ENCODE results near the gene NEUROG1. TPM values are rescaled to one million over a fixed set of nuclear protein-coding genes. Genes with fewer than 3 reads are reported as not detected.
"Not testable (repeated sequence)": the region's sequence is repeated elsewhere in the genome, so short reads cannot be mapped to it uniquely, and the experiment has no call there.

Gene NEUROG1
- total RNA-seq, 2 experiments from 2014 or later: not detected

DNA sequence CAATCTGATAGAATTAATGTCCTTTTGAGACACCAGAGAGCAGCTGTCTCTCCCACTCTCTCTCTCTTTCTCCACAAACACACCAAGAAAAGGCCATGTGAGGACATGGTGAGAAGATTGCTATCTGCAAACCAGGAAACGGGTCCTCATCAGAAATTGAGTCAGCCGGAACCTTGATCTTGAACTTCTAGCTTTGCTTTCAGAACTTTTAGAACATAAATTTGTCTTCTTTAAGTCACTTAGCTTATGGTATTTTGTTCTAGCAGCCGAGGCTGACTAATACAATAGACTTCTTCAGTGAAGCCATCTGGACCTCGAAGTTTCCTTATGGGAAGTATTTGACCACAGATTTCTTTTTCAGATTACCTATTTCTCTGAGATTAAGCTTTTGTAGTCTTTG, 18.1 kb downstream of the NEUROG1 start:
- Mint-ChIP-seq H3K27ac (no peak overlapping the region), H3K4me1 (no peaks in the 10 kb centered on the region), H3K36me3 (ENCODE audit: low read depth) (no peaks in the 10 kb centered on the region), H3K27me3 (peaks cover 37% of the 10 kb centered on the region), H3K9me3 (no peaks in the 10 kb centered on the region), H3K4me3 (no peak overlapping the region)
- ChIA-PET CTCF (interaction anchor here (0.6 to 1.3 kb wide), 2 partner anchors 49 to 919 kb away, joined by 4 to 5 read pairs; no protein-coding TSS in a partner anchor), POLR2A (no interaction called here)
- no peak for DNase-seq

DNA sequence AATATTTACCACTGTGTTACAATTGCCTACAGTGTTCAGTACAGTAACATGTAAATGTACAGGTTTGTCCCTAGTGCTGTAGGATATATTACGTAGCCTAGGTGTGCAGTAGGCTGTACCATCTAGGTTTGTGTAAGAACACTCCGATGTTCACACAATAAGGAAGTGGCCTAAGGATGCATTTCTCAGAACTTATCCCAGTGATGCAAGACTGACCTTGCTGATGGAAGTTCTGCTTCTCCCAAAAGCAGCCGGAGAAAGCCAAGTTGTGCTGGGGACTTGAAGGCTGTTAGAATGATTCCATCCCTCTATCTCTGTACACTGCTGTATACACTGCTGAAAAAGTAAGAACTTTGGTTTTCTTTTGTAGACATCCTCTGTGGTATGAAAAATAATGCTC, 21.6 kb downstream of the NEUROG1 start:
- peaks cover 37% of the 10 kb centered on the region for H3K27me3 Mint-ChIP-seq
- DNase-seq: no peak
- CTCF ChIA-PET: interaction anchor here (0.7 kb wide), 1 partner anchor 8 kb away, joined by 4 read pairs; no protein-coding TSS in a partner anchor
- H3K4me3 Mint-ChIP-seq: no peak overlapping the region
- H3K9me3 Mint-ChIP-seq: no peaks in the 10 kb centered on the region
- H3K27ac Mint-ChIP-seq: no peak overlapping the region
- POLR2A ChIA-PET: no interaction called here
- no peaks in the 10 kb centered on the region for H3K4me1 Mint-ChIP-seq
- H3K36me3 Mint-ChIP-seq (ENCODE audit: low read depth): no peaks in the 10 kb centered on the region

DNA sequence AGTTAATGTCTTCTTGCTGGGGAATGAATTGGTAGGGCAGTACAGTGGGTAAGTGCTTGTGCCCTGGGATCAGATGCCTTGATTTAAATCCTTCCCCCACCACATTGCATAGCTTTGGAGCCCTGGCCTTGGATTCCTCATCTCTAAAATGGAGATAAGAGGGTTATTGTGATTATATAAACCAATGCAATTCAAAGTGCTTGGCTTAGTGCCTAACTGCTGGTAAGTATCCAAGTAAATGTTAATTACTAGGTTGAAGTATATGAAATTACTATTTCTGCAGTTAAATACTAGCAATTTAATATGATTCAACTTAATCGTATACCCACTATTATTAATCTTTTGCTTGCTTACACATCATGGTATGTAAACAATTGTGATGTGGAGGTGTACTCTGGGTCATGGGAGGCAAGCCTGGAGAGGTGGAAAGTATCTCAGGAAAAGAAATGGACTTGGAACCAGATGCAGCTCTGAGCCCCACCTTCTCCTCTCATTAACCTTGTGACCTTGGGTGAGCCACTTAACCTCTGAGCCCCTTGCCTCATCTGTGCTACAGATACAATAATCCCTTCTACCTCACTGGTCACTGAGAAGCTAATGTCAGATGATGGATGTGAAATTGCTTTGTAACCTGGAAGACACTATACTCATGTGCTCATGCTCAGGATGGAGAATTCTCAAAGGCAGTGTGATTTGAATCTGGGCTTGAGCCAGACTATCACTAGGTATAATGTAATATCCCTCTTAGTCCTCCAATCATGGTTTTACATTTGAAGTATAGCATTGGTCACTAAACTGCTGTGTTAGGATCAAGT, 23.8 kb downstream of the NEUROG1 start:
- DNase-seq: no peak
- ChIA-PET CTCF (no interaction called here), POLR2A (no interaction called here)
- Mint-ChIP-seq H3K4me3 (no peak overlapping the region), H3K27me3 (peaks cover 43% of the 10 kb centered on the region), H3K9me3 (no peaks in the 10 kb centered on the region), H3K4me1 (no peaks in the 10 kb centered on the region), H3K27ac (no peak overlapping the region), H3K36me3 (ENCODE audit: low read depth) (no peaks in the 10 kb centered on the region)

DNA sequence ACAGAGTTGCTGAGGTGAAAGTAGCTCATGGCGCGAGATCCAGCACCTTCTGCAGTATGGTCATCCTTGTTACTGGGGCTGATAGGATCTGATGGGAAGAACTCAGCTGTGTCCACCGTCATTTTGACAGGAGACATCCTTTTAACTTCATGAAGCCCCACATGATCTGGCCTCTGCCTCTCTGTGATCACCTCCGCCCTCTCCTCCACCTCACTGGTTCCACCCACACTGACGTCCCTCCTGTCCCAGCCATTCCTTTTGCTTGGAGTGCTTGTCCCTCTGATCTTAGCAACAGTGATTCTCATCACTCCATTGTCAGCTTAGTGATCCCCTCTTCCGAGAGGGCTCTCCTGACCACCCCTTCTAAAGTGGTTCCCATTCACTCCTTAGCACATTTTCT, 25.8 kb downstream of the NEUROG1 start:
- Mint-ChIP-seq H3K36me3 (ENCODE audit: low read depth) (no peaks in the 10 kb centered on the region), H3K27ac (no peak overlapping the region), H3K27me3 (peaks cover 39% of the 10 kb centered on the region), H3K4me1 (no peaks in the 10 kb centered on the region), H3K9me3 (no peaks in the 10 kb centered on the region), H3K4me3 (no peak overlapping the region)
- ChIA-PET CTCF (interaction anchor here (1.4 kb wide), 1 partner anchor 48 kb away, joined by 6 read pairs; no protein-coding TSS in a partner anchor), POLR2A (no interaction called here)
- no peak for DNase-seq

DNA sequence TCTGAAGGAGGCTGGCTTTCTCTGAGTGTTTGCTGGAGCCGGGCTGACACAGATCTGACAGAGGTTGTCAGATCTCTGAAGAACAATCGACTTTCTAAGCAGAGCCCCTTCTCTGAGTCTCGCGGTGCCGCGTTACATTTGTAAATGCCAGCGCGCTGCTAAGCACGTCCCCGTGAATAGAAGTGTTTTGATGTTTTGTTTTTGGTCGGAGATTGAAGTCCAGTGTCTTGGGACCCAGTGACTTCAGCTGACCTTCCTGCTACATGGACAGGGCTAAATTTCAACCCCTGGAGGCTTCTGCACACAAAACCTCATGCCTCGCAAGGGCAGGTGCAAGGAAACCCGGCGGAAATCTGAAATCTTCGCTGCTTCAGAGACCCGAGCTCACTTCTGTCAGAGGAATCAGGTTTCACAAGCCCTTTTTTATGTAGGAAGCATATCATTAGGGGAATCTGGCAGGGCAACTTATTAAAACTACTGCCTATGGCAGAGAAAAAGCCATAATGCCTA, 27.2 kb downstream of the NEUROG1 start:
- Mint-ChIP-seq H3K4me3 (no peak overlapping the region), H3K4me1 (no peaks in the 10 kb centered on the region), H3K9me3 (no peaks in the 10 kb centered on the region), H3K36me3 (ENCODE audit: low read depth) (no peaks in the 10 kb centered on the region), H3K27ac (no peak overlapping the region), H3K27me3 (peaks cover 39% of the 10 kb centered on the region)
- POLR2A ChIA-PET: no interaction called here
- CTCF ChIA-PET: interaction anchor here (0.8 kb wide), 1 partner anchor 58 kb away, joined by 4 read pairs; no protein-coding TSS in a partner anchor
- DNase-seq: no peak

DNA sequence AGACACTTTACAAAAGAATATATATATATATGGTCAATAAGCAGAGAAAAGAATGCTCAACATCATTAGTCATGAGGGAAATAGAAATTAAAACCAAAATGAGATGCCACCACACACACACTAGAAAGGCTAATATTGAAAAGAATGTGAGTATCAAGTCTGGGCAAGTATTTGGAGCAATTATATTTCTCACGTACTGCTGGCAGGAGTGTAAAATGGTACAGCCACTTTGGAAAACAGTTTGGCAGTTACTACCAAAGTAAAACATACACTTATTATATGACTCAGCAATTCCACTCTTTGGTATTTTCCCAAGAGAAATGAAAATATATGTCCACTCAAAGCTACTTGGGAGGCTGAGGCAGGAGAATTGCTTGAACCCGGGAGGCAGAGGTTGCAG, 29.8 kb downstream of the NEUROG1 start:
- H3K27me3 Mint-ChIP-seq: peaks cover 44% of the 10 kb centered on the region
- no peak overlapping the region for H3K27ac Mint-ChIP-seq
- H3K4me1 Mint-ChIP-seq: no peaks in the 10 kb centered on the region
- H3K4me3 Mint-ChIP-seq: no peak overlapping the region
- H3K9me3 Mint-ChIP-seq: no peaks in the 10 kb centered on the region
- POLR2A ChIA-PET: no interaction called here
- H3K36me3 Mint-ChIP-seq (ENCODE audit: low read depth): no peaks in the 10 kb centered on the region
- CTCF ChIA-PET: interaction anchor here (0.6 kb wide), 2 partner anchors 21 to 71 kb away, joined by 3 to 5 read pairs; no protein-coding TSS in a partner anchor
- DNase-seq: no peak

DNA sequence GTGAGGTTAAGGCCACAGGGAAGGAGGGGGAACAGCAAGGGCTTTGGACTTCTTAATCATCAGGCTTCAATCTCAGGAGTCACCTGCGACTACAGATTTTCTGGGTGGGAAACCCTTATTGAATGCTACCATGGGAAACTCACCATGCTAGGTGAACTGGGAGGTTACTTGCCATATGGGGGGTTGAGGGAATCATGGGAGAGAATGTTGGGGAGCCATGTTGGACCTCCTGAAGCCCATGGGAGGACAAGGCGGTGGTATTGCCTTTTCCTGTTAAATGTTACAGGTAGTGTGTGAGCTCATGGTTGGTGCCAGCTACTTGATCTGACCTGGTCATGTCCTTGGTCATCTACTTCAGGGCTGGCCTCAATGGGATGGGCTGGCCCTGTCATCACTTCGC, 31.4 kb downstream of the NEUROG1 start:
- no peak overlapping the region for H3K4me3 Mint-ChIP-seq
- POLR2A ChIA-PET: no interaction called here
- peaks cover 34% of the 10 kb centered on the region for H3K27me3 Mint-ChIP-seq
- DNase-seq: no peak
- no peak overlapping the region for H3K27ac Mint-ChIP-seq
- H3K4me1 Mint-ChIP-seq: no peaks in the 10 kb centered on the region
- CTCF ChIA-PET: no interaction called here
- H3K36me3 Mint-ChIP-seq (ENCODE audit: low read depth): no peaks in the 10 kb centered on the region
- no peaks in the 10 kb centered on the region for H3K9me3 Mint-ChIP-seq

DNA sequence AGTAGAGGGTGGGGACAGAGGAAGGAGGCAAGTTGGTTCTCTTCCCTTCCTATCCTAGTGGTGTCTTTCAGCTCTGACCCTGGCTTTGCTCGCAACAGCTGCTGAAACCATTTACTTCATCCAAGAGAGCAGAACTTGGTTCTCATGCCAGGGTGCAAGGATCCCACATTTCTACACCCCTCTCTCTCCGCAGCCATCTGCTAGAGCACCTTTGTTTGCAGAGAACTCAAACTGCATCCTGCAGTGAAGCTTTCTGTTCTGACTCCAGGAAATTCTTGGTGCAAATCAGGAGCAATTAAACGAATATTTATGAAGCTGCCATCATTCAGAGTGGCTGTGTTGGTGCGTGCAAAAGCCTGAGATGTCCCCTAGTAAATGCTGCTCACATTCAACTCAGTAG, 31.9 kb downstream of the NEUROG1 start:
- no peak for DNase-seq
- Mint-ChIP-seq H3K27me3 (peaks cover 30% of the 10 kb centered on the region), H3K4me3 (no peak overlapping the region), H3K36me3 (ENCODE audit: low read depth) (no peaks in the 10 kb centered on the region), H3K9me3 (no peaks in the 10 kb centered on the region), H3K27ac (no peak overlapping the region), H3K4me1 (no peaks in the 10 kb centered on the region)
- CTCF ChIA-PET: no interaction called here
- POLR2A ChIA-PET: no interaction called here

DNA sequence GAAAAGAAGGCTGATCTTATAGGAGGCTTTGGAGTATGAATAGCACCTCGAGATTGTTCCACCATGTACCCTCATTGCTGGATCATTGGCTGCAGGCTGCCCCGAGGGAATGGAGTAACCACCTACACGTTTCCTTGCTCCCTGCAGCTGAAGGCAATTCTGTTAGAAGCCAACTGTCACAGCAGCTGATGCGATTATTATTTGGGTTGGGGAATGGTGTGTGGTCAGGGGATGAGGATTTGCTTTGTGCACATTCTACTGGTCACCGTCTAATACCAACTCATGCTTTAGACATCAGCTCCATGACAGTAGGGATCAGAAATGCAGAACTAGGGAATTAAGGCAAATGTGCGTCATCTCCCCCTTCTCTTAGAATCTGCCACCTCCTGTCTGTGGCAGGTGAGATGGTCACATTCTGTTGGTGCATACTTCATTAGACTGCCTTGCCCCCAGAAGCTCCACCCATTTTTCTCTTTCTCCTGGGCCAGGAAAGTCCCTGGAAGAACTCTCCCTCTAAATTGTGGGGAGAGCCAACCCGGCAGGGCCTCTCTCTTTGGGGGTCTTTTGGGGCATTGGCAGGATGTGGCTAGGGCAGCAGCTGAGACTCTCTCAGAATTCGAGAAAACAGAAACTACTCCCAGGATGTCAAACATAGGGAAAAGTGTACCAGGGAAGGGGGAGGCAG, 32.8 kb downstream of the NEUROG1 start:
- Mint-ChIP-seq H3K36me3 (ENCODE audit: low read depth) (no peaks in the 10 kb centered on the region), H3K27ac (no peak overlapping the region), H3K27me3 (peaks cover 27% of the 10 kb centered on the region), H3K4me3 (no peak overlapping the region), H3K9me3 (no peaks in the 10 kb centered on the region), H3K4me1 (no peaks in the 10 kb centered on the region)
- ChIA-PET POLR2A (no interaction called here), CTCF (interaction anchor here (0.7 to 1.5 kb wide), 4 partner anchors 37 to 58 kb away, joined by 3 read pairs; no protein-coding TSS in a partner anchor)
- no peak for DNase-seq

DNA sequence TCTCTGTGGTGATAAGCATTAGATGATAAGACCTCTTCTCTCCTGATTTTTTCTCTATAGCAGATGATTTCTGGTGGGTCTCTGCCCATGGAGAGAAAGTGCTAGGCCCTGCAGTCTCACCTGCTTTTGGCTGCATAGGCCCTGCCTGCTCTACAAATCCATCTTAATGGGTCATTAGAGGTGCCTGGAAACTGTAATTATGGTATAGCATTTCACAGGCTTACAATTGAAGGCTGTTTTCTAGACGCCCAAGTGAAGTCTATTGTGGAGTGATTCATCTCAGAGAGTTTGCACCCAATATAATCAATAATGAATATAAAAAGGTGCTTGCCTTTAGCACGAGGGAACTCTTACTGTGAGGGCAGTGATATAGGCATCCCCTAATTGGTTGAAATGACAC, 33.8 kb downstream of the NEUROG1 start:
- Mint-ChIP-seq H3K36me3 (ENCODE audit: low read depth) (no peaks in the 10 kb centered on the region), H3K9me3 (no peaks in the 10 kb centered on the region), H3K27me3 (peaks cover 24% of the 10 kb centered on the region), H3K27ac (no peak overlapping the region), H3K4me1 (no peaks in the 10 kb centered on the region), H3K4me3 (no peak overlapping the region)
- DNase-seq: no peak
- ChIA-PET POLR2A (no interaction called here), CTCF (interaction anchor here (0.7 to 1.5 kb wide), 4 partner anchors 36 to 59 kb away, joined by 3 read pairs; no protein-coding TSS in a partner anchor)

DNA sequence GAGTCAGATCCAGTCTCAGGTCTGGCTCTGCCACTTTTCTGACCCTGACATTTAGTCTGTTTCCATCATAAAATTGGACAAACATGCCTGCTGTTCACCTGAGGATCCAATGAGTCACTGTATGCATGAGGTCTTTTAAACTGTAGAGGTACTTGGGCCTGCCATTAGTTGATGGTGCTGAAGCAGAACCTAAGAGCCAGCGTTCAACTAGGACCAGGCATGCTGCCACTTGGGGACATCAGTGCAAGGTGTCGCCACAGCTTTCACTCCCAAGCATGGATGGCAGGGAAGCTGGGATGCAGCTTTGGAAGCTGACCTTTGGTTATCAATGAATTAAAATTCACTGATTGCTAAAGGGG, 37.1 kb downstream of the NEUROG1 start:
- ChIA-PET POLR2A (no interaction called here), CTCF (no interaction called here)
- DNase-seq: no peak
- no peaks in the 10 kb centered on the region for H3K36me3 Mint-ChIP-seq (ENCODE audit: low read depth)
- H3K9me3 Mint-ChIP-seq: no peaks in the 10 kb centered on the region
- H3K27ac Mint-ChIP-seq: no peak overlapping the region
- H3K4me3 Mint-ChIP-seq: no peak overlapping the region
- H3K4me1 Mint-ChIP-seq: peaks cover 3% of the 10 kb centered on the region
- H3K27me3 Mint-ChIP-seq: peaks cover 28% of the 10 kb centered on the region

DNA sequence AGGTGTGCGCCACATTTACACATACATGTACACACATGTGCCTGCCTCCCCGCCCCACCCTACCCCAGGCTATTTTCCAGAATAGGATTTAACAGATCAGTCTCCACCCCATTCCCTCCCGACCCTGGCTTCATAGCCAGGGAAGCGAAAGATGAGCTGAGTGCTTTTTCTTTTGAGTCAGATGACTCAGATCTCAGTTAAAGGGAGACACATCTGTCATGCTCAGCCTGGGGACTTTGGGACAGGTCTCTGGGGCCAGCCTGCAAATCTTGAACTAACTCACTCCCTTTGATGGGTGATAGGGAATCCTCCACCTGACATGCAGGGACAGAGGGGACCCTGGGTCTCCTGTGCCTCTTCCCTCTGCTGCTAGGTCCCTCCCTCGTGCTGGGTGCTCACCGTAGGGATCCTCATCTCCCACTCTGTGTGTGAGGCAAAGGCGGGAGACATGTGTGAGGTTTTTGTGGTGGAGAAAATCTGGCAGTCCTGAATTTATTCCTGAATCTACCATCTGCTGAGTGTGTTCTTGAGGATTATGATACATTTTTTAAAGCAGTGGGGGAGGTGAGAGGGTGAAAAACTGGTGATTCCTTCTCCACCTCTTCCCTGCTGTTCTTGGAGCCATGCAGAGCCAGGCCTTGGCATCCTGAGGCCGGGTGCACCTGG, 37.7 kb downstream of the NEUROG1 start:
- Mint-ChIP-seq H3K4me1 (peaks cover 4% of the 10 kb centered on the region), H3K4me3 (no peak overlapping the region), H3K36me3 (ENCODE audit: low read depth) (no peaks in the 10 kb centered on the region), H3K27ac (no peak overlapping the region), H3K27me3 (peaks cover 27% of the 10 kb centered on the region), H3K9me3 (no peaks in the 10 kb centered on the region)
- CTCF ChIA-PET: no interaction called here
- DNase-seq: no peak
- POLR2A ChIA-PET: no interaction called here

DNA sequence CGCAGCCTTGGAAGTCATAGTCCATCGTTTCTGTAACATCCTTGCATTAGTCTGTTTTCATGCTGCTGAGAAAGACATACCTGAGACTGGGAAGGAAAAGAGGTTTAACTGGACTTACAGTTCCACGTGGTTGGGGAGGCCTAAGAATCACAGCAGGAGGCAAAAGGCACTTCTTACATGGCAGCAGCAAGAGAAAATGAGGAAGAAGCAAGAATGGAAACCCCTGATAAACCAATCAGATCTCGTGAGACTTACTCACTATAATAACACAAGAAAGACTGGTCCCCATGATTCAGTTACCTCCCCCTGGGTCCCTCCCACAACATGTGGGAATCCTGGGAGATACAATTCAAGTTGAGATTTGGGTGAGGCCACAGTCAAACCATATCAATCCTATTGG, 40.2 kb downstream of the NEUROG1 start:
- CTCF ChIA-PET; H3K9me3 Mint-ChIP-seq; H3K4me3 Mint-ChIP-seq; DNase-seq; H3K4me1 Mint-ChIP-seq; H3K27ac Mint-ChIP-seq; POLR2A ChIA-PET; H3K36me3 Mint-ChIP-seq (ENCODE audit: low read depth): not testable (repeated sequence)
- H3K27me3 Mint-ChIP-seq: peaks cover 49% of the 10 kb centered on the region

Measured in activated CD4-positive, alpha-beta memory T cell treated with anti-CD3 and anti-CD28 coated beads, Interleukin-2, amount 10 ng/mL, durations not matched to agents 7 days and 5 days (primary cell).